Measurements from ENCODE around the gene GSDMA. TPM values are rescaled to one million over a fixed set of nuclear protein-coding genes. Genes with fewer than 3 reads are reported as not detected.

Gene GSDMA
- total RNA-seq, 1 experiment from 2014 or later = 0.55 TPM

- Histone ChIP-seq H3K27ac (no peak overlapping the region), H3K27me3 (ENCODE audit: insufficient read depth, low read depth) (no peaks in the 10 kb centered on the region), H3K36me3 (ENCODE audit: low read depth) (no peaks in the 10 kb centered on the region), H3K9me2 (ENCODE audit: insufficient read depth) (no peaks in the 10 kb centered on the region), H3K4me2 (no peak overlapping the region), H3K79me2 (ENCODE audit: low read depth) (no peaks in the 10 kb centered on the region), H3K4me3 (no peak overlapping the region), H3F3A (ENCODE audit: insufficient read depth, low read depth) (peaks cover 9% of the 10 kb centered on the region; the same call in 1 of the 2 replicates), H4K20me1 (ENCODE audit: insufficient read depth) (no peaks in the 10 kb centered on the region), H2AFZ (no peak overlapping the region), H3K9me3 (ENCODE audit: insufficient read depth, low read depth) (no peaks in the 10 kb centered on the region), H3K4me1 (replicated peaks; ENCODE audit: insufficient read depth) (peaks cover 8% of the 10 kb centered on the region)
- intact Hi-C loops (cut with micrococcal nuclease; ENCODE audit: unreplicated experiment) = loop anchor here (10.0 kb wide), 1 partner anchor 201 kb away; no protein-coding TSS in a partner anchor
- ChIA-PET CTCF (no interaction called here), POLR2A (ENCODE audit: unreplicated experiment) (no interaction called here)
- TF ChIP-seq, protein P1, sequence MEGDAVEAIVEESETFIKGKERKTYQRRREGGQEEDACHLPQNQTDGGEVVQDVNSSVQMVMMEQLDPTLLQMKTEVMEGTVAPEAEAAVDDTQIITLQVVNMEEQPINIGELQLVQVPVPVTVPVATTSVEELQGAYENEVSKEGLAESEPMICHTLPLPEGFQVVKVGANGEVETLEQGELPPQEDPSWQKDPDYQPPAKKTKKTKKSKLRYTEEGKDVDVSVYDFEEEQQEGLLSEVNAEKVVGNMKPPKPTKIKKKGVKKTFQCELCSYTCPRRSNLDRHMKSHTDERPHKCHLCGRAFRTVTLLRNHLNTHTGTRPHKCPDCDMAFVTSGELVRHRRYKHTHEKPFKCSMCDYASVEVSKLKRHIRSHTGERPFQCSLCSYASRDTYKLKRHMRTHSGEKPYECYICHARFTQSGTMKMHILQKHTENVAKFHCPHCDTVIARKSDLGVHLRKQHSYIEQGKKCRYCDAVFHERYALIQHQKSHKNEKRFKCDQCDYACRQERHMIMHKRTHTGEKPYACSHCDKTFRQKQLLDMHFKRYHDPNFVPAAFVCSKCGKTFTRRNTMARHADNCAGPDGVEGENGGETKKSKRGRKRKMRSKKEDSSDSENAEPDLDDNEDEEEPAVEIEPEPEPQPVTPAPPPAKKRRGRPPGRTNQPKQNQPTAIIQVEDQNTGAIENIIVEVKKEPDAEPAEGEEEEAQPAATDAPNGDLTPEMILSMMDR (conservative IDR thresholded peaks at IDR 0.05) = no peak
- no peak for TF ChIP-seq EZH2 (IDR thresholded peaks at IDR 0.05; ENCODE audit: low read depth)
- no TSS peak for BruUV-seq (replicated peaks)
- DNase-seq = no peak
Measured at GRCh38 chr17:39955726-39956225, 7.0 kb upstream of the GSDMA start.

DNA sequence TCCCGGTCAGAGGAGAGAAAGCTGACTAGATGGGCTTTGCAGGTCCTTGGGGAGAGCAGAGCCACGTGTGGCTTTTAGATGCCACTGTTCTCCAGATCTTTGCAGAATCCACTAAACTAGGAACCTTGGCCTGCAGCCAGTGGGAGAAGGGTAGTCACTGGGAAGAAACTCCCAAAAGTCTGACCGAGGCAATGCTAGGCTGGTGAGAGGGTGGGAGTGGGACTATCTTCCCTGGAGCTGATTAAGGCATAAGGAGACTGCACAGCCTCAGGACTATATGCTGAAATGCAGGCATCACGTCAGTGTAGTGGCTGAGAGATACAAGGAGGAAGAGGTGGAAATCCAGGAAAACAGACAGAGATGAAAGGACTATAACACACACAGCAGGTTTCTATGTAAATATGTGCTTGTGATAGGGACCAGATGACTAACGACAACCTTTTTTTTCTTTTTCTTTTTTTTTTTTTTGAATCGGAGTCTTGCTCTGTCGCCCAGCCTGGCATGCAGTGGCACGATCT is 2.2 kb upstream of the GSDMA start:
- no peak overlapping the region for H3K27ac ChIP-seq
- H2AFZ ChIP-seq = no peak overlapping the region
- intact Hi-C loops (cut with micrococcal nuclease; ENCODE audit: unreplicated experiment) = no loop called here
- H3K9me3 ChIP-seq (ENCODE audit: insufficient read depth, low read depth) = no peaks in the 10 kb centered on the region
- no peaks in the 10 kb centered on the region for H4K20me1 ChIP-seq (ENCODE audit: insufficient read depth)
- H3K4me1 ChIP-seq (replicated peaks; ENCODE audit: insufficient read depth) = peaks cover 11% of the 10 kb centered on the region
- no peaks in the 10 kb centered on the region for H3K79me2 ChIP-seq (ENCODE audit: low read depth)
- H3K4me2 ChIP-seq = no peak overlapping the region
- DNase-seq = no peak
- H3K4me3 ChIP-seq = no peak overlapping the region
- ChIA-PET CTCF (no interaction called here), POLR2A (ENCODE audit: unreplicated experiment) (no interaction called here)
- peaks cover 15% of the 10 kb centered on the region for H3F3A ChIP-seq (ENCODE audit: insufficient read depth, low read depth)
- no peaks in the 10 kb centered on the region for H3K9me2 ChIP-seq (ENCODE audit: insufficient read depth)
- TF ChIP-seq EZH2 (IDR thresholded peaks at IDR 0.05; ENCODE audit: low read depth) = no peak
- TF ChIP-seq, protein P1 (conservative IDR thresholded peaks at IDR 0.05) = no peak
- H3K36me3 ChIP-seq (ENCODE audit: low read depth) = no peaks in the 10 kb centered on the region
- no TSS peak for BruUV-seq (replicated peaks)
- no peaks in the 10 kb centered on the region for H3K27me3 ChIP-seq (ENCODE audit: insufficient read depth, low read depth)

- no TSS peak for BruUV-seq (replicated peaks)
Measured at GRCh38 chr17:39963829-39964228, 1.0 kb downstream of the GSDMA start.

More at GRCh38 chr17:39963829-39964228, 1.0 kb downstream of the GSDMA start:
- peak; percentile 39 to 87 for DNase-seq
- TF ChIP-seq, protein P1 (conservative IDR thresholded peaks at IDR 0.05) = no peak
- TF ChIP-seq EZH2 (IDR thresholded peaks at IDR 0.05; ENCODE audit: low read depth) = no peak
- no peaks in the 10 kb centered on the region for H3K27me3 ChIP-seq (ENCODE audit: insufficient read depth, low read depth)
- intact Hi-C loops (cut with micrococcal nuclease; ENCODE audit: unreplicated experiment) = no loop called here
- no peaks in the 10 kb centered on the region for H3K9me3 ChIP-seq (ENCODE audit: insufficient read depth, low read depth)
- peaks cover 15% of the 10 kb centered on the region for H3F3A ChIP-seq (ENCODE audit: insufficient read depth, low read depth)
- no peak overlapping the region for H3K4me3 ChIP-seq
- peaks cover 11% of the 10 kb centered on the region for H3K4me1 ChIP-seq (replicated peaks; ENCODE audit: insufficient read depth)
- H2AFZ ChIP-seq = no peak overlapping the region
- H3K36me3 ChIP-seq (ENCODE audit: low read depth) = no peaks in the 10 kb centered on the region
- ChIA-PET POLR2A (ENCODE audit: unreplicated experiment) (interaction anchor here (0.6 kb wide), 1 partner anchor 11 kb away, joined by 3 read pairs; no protein-coding TSS in a partner anchor), CTCF (no interaction called here)
- H4K20me1 ChIP-seq (ENCODE audit: insufficient read depth) = no peaks in the 10 kb centered on the region
- H3K79me2 ChIP-seq (ENCODE audit: low read depth) = no peaks in the 10 kb centered on the region
- H3K27ac ChIP-seq = no peak overlapping the region
- no peak overlapping the region for H3K4me2 ChIP-seq
- no peaks in the 10 kb centered on the region for H3K9me2 ChIP-seq (ENCODE audit: insufficient read depth)

Data from PC-9 (cell line).